ENCODE data around the gene ZNF563. TPM values are rescaled to one million over a fixed set of nuclear protein-coding genes. Genes with fewer than 3 reads are reported as not detected.

Gene ZNF563
- total RNA-seq = 3.9 to 5.0 TPM (median 4.5 TPM) in 3 replicates

DNA sequence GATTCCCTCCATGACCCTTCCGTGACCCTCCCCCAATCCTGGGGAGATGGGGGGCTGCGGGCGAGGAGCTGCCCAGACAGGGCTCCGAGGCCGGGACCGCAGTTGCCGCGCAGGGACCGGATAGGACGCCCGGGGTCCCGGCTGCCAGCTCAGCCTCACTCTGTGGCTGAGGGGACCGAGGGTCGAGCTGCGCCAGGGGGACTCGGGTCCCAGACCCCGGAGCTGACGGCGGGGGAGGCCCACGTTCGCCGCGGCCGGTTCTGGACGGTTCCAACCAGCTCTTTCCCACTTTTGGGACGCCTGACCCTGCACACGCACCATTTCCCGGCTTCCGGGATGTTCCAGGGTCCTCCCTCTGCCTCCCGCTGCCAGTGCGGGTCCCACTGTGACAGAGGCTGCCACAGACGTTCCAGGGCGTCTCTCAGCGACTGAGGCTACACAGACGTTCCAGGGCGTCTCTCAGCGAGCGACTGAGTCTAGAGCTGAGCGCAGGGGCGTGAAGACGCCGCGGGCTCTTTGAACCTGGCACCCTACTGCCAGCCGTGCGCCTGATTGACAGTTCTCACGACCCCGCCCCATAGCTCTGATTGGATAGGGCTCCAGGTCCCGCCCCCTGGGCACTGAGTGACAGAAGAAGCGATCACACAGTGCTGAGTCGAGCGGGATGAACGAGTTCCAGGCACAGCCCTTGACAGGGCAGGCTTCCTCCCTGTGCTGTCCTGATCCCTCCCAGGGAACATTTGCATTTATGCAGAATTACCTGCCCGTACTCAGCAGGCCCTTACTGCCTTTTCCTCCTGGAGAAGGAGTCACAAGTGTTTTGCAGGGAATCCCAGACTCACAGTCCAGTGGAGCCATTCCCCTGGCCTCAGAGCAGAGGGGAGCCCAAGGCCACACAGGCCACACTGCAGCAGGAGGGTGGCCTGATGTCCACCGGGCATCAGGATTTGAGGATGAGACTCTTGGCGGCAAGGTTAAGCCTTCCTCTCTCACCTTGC is at the start of gene ZNF563:
Gene ZNF563 (minus strand): TSS at position 472 of the 998 bp plus-strand sequence. CDS start 151 bp downstream, at position 321.
- TF ChIP-seq, protein P1, sequence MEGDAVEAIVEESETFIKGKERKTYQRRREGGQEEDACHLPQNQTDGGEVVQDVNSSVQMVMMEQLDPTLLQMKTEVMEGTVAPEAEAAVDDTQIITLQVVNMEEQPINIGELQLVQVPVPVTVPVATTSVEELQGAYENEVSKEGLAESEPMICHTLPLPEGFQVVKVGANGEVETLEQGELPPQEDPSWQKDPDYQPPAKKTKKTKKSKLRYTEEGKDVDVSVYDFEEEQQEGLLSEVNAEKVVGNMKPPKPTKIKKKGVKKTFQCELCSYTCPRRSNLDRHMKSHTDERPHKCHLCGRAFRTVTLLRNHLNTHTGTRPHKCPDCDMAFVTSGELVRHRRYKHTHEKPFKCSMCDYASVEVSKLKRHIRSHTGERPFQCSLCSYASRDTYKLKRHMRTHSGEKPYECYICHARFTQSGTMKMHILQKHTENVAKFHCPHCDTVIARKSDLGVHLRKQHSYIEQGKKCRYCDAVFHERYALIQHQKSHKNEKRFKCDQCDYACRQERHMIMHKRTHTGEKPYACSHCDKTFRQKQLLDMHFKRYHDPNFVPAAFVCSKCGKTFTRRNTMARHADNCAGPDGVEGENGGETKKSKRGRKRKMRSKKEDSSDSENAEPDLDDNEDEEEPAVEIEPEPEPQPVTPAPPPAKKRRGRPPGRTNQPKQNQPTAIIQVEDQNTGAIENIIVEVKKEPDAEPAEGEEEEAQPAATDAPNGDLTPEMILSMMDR (IDR thresholded peaks at IDR 0.05; ENCODE audit: unreplicated experiment) = no peak
- H3K27ac Mint-ChIP-seq = peak within 1 kb of the TSS; percentile 96

DNA sequence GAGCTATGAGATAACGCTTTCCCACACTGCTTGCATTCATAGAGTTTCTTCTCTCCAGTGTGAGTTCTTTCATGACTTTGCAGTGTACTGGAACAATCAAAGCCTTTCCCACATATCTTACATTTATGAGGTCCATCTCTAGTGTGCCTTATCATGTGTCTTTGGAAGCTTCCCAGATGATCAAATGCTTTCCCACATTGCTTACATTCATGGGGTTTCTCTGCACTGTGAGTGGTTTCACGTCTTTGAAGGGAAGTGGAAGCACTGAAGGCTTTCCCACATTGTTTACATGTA is 47.0 kb upstream of the ZNF563 start:
- no peak for DNase-seq (ENCODE audit: low spot score in 2 of 2, unreplicated experiment in 2 of 2)
- H3K36me3 Mint-ChIP-seq = peaks cover 41% of the 10 kb centered on the region
- no peak overlapping the region for H3K4me3 Mint-ChIP-seq
- no peaks in the 10 kb centered on the region for H3K27me3 Mint-ChIP-seq (ENCODE audit: low read depth)
- H3K4me1 Mint-ChIP-seq = no peaks in the 10 kb centered on the region
- TF ChIP-seq, protein P1 (IDR thresholded peaks at IDR 0.05; ENCODE audit: unreplicated experiment) = no peak
- H3K27ac Mint-ChIP-seq = no peak overlapping the region
- H3K9me3 Mint-ChIP-seq = peaks cover 53% of the 10 kb centered on the region

More for the DNA sequence above, at the start of gene ZNF563:
- Mint-ChIP-seq H3K4me1 (peaks cover 22% of the 10 kb centered on the region), H3K36me3 (peaks cover 1% of the 10 kb centered on the region), H3K27me3 (ENCODE audit: low read depth) (no peaks in the 10 kb centered on the region), H3K9me3 (no peaks in the 10 kb centered on the region), H3K4me3 (peak within 1 kb of the TSS; percentile 95)
- DNase-seq (ENCODE audit: low spot score in 2 of 2, unreplicated experiment in 2 of 2) = peak; percentile 87 to 97

DNA sequence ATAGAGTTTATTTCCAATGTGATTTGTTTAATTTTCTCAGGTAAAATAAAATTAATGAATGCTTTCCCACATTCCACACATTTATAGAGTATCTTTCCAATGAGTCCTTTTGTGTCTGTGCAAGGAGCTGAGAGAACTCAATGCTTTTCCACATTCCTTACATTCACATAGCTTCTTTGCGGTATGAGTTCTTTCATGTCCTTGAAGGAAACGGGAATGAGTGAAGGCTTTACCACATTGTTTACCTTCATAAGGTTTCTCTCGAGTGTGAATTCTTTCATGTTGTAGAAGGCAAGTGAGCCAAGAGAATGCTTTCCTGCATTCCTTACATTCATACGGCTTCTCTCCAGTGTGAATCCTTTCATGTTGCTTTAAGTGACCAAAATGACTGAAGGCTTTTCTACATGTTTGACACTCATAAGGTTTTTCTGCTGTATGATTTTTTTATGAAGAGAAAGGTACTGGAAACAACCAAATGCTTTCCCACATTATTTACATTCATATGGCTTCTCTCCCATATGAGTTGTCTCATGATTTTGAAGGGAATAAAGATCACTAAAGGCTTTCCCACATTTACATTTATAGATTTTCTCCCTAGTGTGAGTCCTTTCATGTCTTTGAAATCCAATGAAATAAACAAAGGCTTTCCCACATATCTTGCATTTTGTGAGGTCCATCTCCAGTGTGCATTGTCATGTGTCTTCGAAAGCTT is 46.5 kb upstream of the ZNF563 start:
- peaks cover 56% of the 10 kb centered on the region for H3K9me3 Mint-ChIP-seq
- no peak for DNase-seq (ENCODE audit: low spot score in 2 of 2, unreplicated experiment in 2 of 2)
- H3K4me1 Mint-ChIP-seq = no peaks in the 10 kb centered on the region
- H3K36me3 Mint-ChIP-seq = peaks cover 43% of the 10 kb centered on the region
- no peak overlapping the region for H3K27ac Mint-ChIP-seq
- no peak overlapping the region for H3K4me3 Mint-ChIP-seq
- TF ChIP-seq, protein P1 (IDR thresholded peaks at IDR 0.05; ENCODE audit: unreplicated experiment) = no peak
- H3K27me3 Mint-ChIP-seq (ENCODE audit: low read depth) = no peaks in the 10 kb centered on the region

GRCh38 chr19:12374026-12374425 is 40.6 kb upstream of the ZNF563 start:
- TF ChIP-seq, protein P1 (IDR thresholded peaks at IDR 0.05; ENCODE audit: unreplicated experiment) = no peak
- Mint-ChIP-seq H3K4me3 (no peak overlapping the region), H3K27me3 (ENCODE audit: low read depth) (no peaks in the 10 kb centered on the region), H3K36me3 (peaks cover 17% of the 10 kb centered on the region), H3K27ac (no peak overlapping the region), H3K9me3 (peaks cover 36% of the 10 kb centered on the region), H3K4me1 (no peaks in the 10 kb centered on the region)
- DNase-seq (ENCODE audit: low spot score in 2 of 2, unreplicated experiment in 2 of 2) = no peak

DNA sequence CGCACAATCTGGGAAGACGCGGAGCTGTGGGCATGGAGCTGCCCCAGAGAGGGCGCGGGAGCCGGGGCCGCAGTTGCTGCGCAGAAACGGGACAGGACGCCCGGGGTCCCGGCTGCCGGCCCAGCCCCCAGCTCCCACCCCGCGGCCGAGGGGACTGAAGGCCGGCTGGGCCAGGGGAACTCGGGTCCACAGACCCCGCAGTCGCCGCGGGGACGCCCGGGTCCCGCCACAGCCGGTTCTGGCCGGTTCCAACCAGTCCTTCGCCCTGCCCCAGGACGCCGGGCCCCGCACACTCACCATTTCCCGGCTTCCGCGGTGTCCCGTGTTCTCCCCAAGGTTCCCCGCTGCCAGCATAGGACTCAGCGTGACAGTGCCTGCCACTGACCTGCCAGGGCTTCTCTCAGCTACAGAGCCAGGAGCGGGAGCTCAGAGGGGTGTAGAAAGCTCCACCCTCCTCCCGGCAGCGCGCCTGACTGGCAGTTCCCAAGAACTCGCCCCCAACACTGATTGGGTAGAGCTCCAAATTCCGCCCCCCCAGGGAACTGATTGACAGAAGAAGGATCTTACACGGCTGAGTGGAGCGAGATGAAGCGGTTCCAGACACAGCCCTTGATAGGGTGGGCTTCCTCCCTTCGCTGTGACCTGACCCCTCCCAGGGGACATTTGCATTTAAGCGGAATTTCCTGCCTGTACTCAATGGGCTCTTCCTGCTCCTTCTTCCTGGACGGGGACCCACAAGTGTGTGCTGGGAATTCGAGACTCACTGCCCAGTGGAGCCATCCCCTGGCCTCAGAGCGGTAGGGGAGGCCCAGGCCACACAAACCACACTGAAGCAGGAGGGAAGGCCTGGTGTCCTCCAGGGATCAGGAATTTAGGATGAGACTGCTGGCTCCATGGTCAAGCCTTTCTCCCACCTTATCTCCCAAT is 32.1 kb upstream of the ZNF563 start, which contains the start of gene ZNF442:
Gene ZNF442 (minus strand): TSS at position 448 of the 927 bp plus-strand sequence. CDS start 2,052 bp downstream, outside the sequence.
- Mint-ChIP-seq H3K36me3 (peaks cover 9% of the 10 kb centered on the region), H3K4me1 (peaks cover 16% of the 10 kb centered on the region), H3K4me3 (peak within 1 kb of the TSS; percentile 95), H3K27ac (peak within 1 kb of the TSS; percentile 97), H3K27me3 (ENCODE audit: low read depth) (no peaks in the 10 kb centered on the region), H3K9me3 (peaks cover 11% of the 10 kb centered on the region)
- TF ChIP-seq, protein P1 (IDR thresholded peaks at IDR 0.05; ENCODE audit: unreplicated experiment) = no peak
- DNase-seq (ENCODE audit: low spot score in 2 of 2, unreplicated experiment in 2 of 2) = peak; percentile 86 to 90

Data from mesothelial cell of epicardium (in vitro differentiated cells).